ENCODE measurements around the gene SLC25A4. TPM values are rescaled to one million over a fixed set of nuclear protein-coding genes. Genes with fewer than 3 reads are reported as not detected.
"Not testable (repeated sequence)": the region's sequence is repeated elsewhere in the genome, so short reads cannot be mapped to it uniquely, and the experiment has no call there.

The SLC25A4 gene
- total RNA-seq, 2 experiments from 2014 or later: 7.7 to 8.4 TPM

- intact Hi-C loops (cut with micrococcal nuclease): no loop called here
- ChIA-PET POLR2A (no interaction called here), CTCF (interaction anchor here (1.5 kb wide), 1 partner anchor 26 kb away, joined by 3 read pairs; no protein-coding TSS in a partner anchor)
- Mint-ChIP-seq H3K36me3 (no peaks in the 10 kb centered on the region), H3K9me3 (no peaks in the 10 kb centered on the region), H3K4me1 (ENCODE audit: low read depth) (no peaks in the 10 kb centered on the region), H3K27me3 (peaks cover 3% of the 10 kb centered on the region), H3K27ac (no peak overlapping the region), H3K4me3 (no peak overlapping the region)
- DNase-seq: no peak
Observed at GRCh38 chr4:185108185-185108584, 34.9 kb upstream of the SLC25A4 start.

- Mint-ChIP-seq H3K9me3 (no peaks in the 10 kb centered on the region), H3K27me3 (peaks cover 3% of the 10 kb centered on the region), H3K27ac (no peak overlapping the region), H3K36me3 (no peaks in the 10 kb centered on the region), H3K4me1 (ENCODE audit: low read depth) (no peaks in the 10 kb centered on the region), H3K4me3 (no peak overlapping the region)
- DNase-seq: no peak
- ChIA-PET POLR2A (no interaction called here), CTCF (interaction anchor here (1.5 kb wide), 1 partner anchor 26 kb away, joined by 3 read pairs; no protein-coding TSS in a partner anchor)
- intact Hi-C loops (cut with micrococcal nuclease): no loop called here
Observed at GRCh38 chr4:185108669-185109068, 34.4 kb upstream of the SLC25A4 start.

GRCh38 chr4:185109736-185110135, 33.3 kb upstream of the SLC25A4 start:
- CTCF ChIA-PET: interaction anchor here (1.3 kb wide), 1 partner anchor 70 kb away, joined by 4 read pairs; no protein-coding TSS in a partner anchor
- H3K36me3 Mint-ChIP-seq: no peaks in the 10 kb centered on the region

GRCh38 chr4:185110375-185110823, 32.7 kb upstream of the SLC25A4 start:
- no peaks in the 10 kb centered on the region for H3K4me1 Mint-ChIP-seq (ENCODE audit: low read depth)
- no peak overlapping the region for H3K4me3 Mint-ChIP-seq
- no peak overlapping the region for H3K27ac Mint-ChIP-seq
- ChIA-PET CTCF (interaction anchor here (1.3 kb wide), 1 partner anchor 70 kb away, joined by 4 read pairs; no protein-coding TSS in a partner anchor), POLR2A (no interaction called here)
- H3K36me3 Mint-ChIP-seq: no peaks in the 10 kb centered on the region
- DNase-seq: no peak
- no peaks in the 10 kb centered on the region for H3K9me3 Mint-ChIP-seq
- H3K27me3 Mint-ChIP-seq: peaks cover 5% of the 10 kb centered on the region
- intact Hi-C loops (cut with micrococcal nuclease): no loop called here

More at GRCh38 chr4:185109736-185110135, 33.3 kb upstream of the SLC25A4 start:
- Mint-ChIP-seq H3K27ac (no peak overlapping the region), H3K27me3 (peaks cover 5% of the 10 kb centered on the region), H3K4me1 (ENCODE audit: low read depth) (no peaks in the 10 kb centered on the region), H3K4me3 (no peak overlapping the region), H3K9me3 (no peaks in the 10 kb centered on the region)
- POLR2A ChIA-PET: no interaction called here
- intact Hi-C loops (cut with micrococcal nuclease): no loop called here
- DNase-seq: no peak

GRCh38 chr4:185112104-185112503, 31.0 kb upstream of the SLC25A4 start:
- no peaks in the 10 kb centered on the region for H3K36me3 Mint-ChIP-seq
- intact Hi-C loops (cut with micrococcal nuclease): no loop called here
- H3K27me3 Mint-ChIP-seq: peaks cover 6% of the 10 kb centered on the region
- no peak overlapping the region for H3K4me3 Mint-ChIP-seq
- no peak for DNase-seq
- no peaks in the 10 kb centered on the region for H3K9me3 Mint-ChIP-seq
- no peak overlapping the region for H3K27ac Mint-ChIP-seq
- H3K4me1 Mint-ChIP-seq (ENCODE audit: low read depth): no peaks in the 10 kb centered on the region
- CTCF ChIA-PET: no interaction called here
- POLR2A ChIA-PET: no interaction called here

GRCh38 chr4:185113340-185113739, 29.7 kb upstream of the SLC25A4 start:
- H3K27me3 Mint-ChIP-seq: peaks cover 6% of the 10 kb centered on the region
- no peaks in the 10 kb centered on the region for H3K36me3 Mint-ChIP-seq
- ChIA-PET POLR2A (no interaction called here), CTCF (no interaction called here)
- intact Hi-C loops (cut with micrococcal nuclease): no loop called here
- no peaks in the 10 kb centered on the region for H3K9me3 Mint-ChIP-seq
- no peak overlapping the region for H3K4me3 Mint-ChIP-seq
- no peak for DNase-seq
- H3K4me1 Mint-ChIP-seq (ENCODE audit: low read depth): no peaks in the 10 kb centered on the region
- H3K27ac Mint-ChIP-seq: no peak overlapping the region

GRCh38 chr4:185115827-185116232, 27.2 kb upstream of the SLC25A4 start:
- peaks cover 6% of the 10 kb centered on the region for H3K27me3 Mint-ChIP-seq
- no peaks in the 10 kb centered on the region for H3K36me3 Mint-ChIP-seq
- POLR2A ChIA-PET: no interaction called here
- CTCF ChIA-PET: interaction anchor here (1.0 to 2.1 kb wide), 3 partner anchors 19 to 76 kb away, joined by 3 to 7 read pairs (median 7); no protein-coding TSS in a partner anchor
- DNase-seq: no peak
- H3K27ac Mint-ChIP-seq: no peak overlapping the region
- H3K9me3 Mint-ChIP-seq: no peaks in the 10 kb centered on the region
- no peaks in the 10 kb centered on the region for H3K4me1 Mint-ChIP-seq (ENCODE audit: low read depth)
- intact Hi-C loops (cut with micrococcal nuclease): no loop called here
- no peak overlapping the region for H3K4me3 Mint-ChIP-seq

GRCh38 chr4:185117300-185117934, 25.6 kb upstream of the SLC25A4 start:
- no peaks in the 10 kb centered on the region for H3K4me1 Mint-ChIP-seq (ENCODE audit: low read depth)
- no peaks in the 10 kb centered on the region for H3K36me3 Mint-ChIP-seq
- ChIA-PET POLR2A (no interaction called here), CTCF (interaction anchor here (2.1 kb wide), 1 partner anchor 22 kb away, joined by 7 read pairs; no protein-coding TSS in a partner anchor)
- intact Hi-C loops (cut with micrococcal nuclease): no loop called here
- DNase-seq: no peak
- no peaks in the 10 kb centered on the region for H3K9me3 Mint-ChIP-seq
- peaks cover 6% of the 10 kb centered on the region for H3K27me3 Mint-ChIP-seq
- no peak overlapping the region for H3K4me3 Mint-ChIP-seq
- no peak overlapping the region for H3K27ac Mint-ChIP-seq

GRCh38 chr4:185118876-185119275, 24.2 kb upstream of the SLC25A4 start:
- no peaks in the 10 kb centered on the region for H3K9me3 Mint-ChIP-seq
- intact Hi-C loops (cut with micrococcal nuclease): no loop called here
- no peak overlapping the region for H3K4me3 Mint-ChIP-seq
- POLR2A ChIA-PET: no interaction called here
- no peak for DNase-seq
- CTCF ChIA-PET: interaction anchor here (1.8 kb wide), 1 partner anchor 16 kb away, joined by 8 read pairs; no protein-coding TSS in a partner anchor
- H3K36me3 Mint-ChIP-seq: no peaks in the 10 kb centered on the region
- H3K27ac Mint-ChIP-seq: no peak overlapping the region
- H3K27me3 Mint-ChIP-seq: peaks cover 12% of the 10 kb centered on the region
- peaks cover 6% of the 10 kb centered on the region for H3K4me1 Mint-ChIP-seq (ENCODE audit: low read depth)

GRCh38 chr4:185119467-185119866, 23.6 kb upstream of the SLC25A4 start:
- not testable (repeated sequence) for H3K4me1 Mint-ChIP-seq (ENCODE audit: low read depth)
- CTCF ChIA-PET: interaction anchor here (1.8 kb wide), 1 partner anchor 15 kb away, joined by 8 read pairs; no protein-coding TSS in a partner anchor
- H3K27me3 Mint-ChIP-seq: peaks cover 11% of the 10 kb centered on the region

GRCh38 chr4:185119927-185120630, 23.0 kb upstream of the SLC25A4 start:
- ChIA-PET CTCF (interaction anchor here (1.8 kb wide), 1 partner anchor 14 kb away, joined by 8 read pairs; no protein-coding TSS in a partner anchor), POLR2A (no interaction called here)
- intact Hi-C loops (cut with micrococcal nuclease): no loop called here
- H3K27me3 Mint-ChIP-seq: peaks cover 11% of the 10 kb centered on the region
- H3K36me3 Mint-ChIP-seq: no peaks in the 10 kb centered on the region
- H3K9me3 Mint-ChIP-seq: no peaks in the 10 kb centered on the region
- H3K4me3 Mint-ChIP-seq: no peak overlapping the region
- H3K27ac Mint-ChIP-seq: no peak overlapping the region
- DNase-seq: no peak
- H3K4me1 Mint-ChIP-seq (ENCODE audit: low read depth): peaks cover 6% of the 10 kb centered on the region

More at GRCh38 chr4:185119467-185119866, 23.6 kb upstream of the SLC25A4 start:
- H3K27ac Mint-ChIP-seq; DNase-seq; intact Hi-C loops (cut with micrococcal nuclease); H3K9me3 Mint-ChIP-seq; H3K36me3 Mint-ChIP-seq; POLR2A ChIA-PET; H3K4me3 Mint-ChIP-seq: not testable (repeated sequence)

- no peak overlapping the region for H3K27ac Mint-ChIP-seq
- peaks cover 6% of the 10 kb centered on the region for H3K4me1 Mint-ChIP-seq (ENCODE audit: low read depth)
- ChIA-PET POLR2A (no interaction called here), CTCF (no interaction called here)
- no peaks in the 10 kb centered on the region for H3K36me3 Mint-ChIP-seq
- peaks cover 14% of the 10 kb centered on the region for H3K27me3 Mint-ChIP-seq
- intact Hi-C loops (cut with micrococcal nuclease): no loop called here
- no peaks in the 10 kb centered on the region for H3K9me3 Mint-ChIP-seq
- DNase-seq: no peak
- no peak overlapping the region for H3K4me3 Mint-ChIP-seq
Observed at GRCh38 chr4:185120631-185120946, 22.5 kb upstream of the SLC25A4 start.

All from activated CD4-positive, alpha-beta memory T cell treated with anti-CD3 and anti-CD28 coated beads for 36 hours (primary cell).